Endodermal cell (in vitro differentiated cells): ENCODE data around the gene KIF16B. TPM values are rescaled to one million over a fixed set of nuclear protein-coding genes. Genes with fewer than 3 reads are reported as not detected.

ENCODE experiments used
- DNase-seq: peaks from one replicate; pipeline ENCODE4 v3.0.0-alpha.2; 2017
- H3K27ac ChIP-seq: 2 replicates; pipeline ENCODE4 v1.5.1; 2013; ENCODE audit warnings: mild to moderate bottlenecking, low read depth, low read length, moderate library complexity
- H3K27me3 ChIP-seq: 2 replicates; pipeline ENCODE4 v1.6.1; 2013; ENCODE audit warnings: mild to moderate bottlenecking, low read length, moderate library complexity; ENCODE audit not compliant: insufficient read depth, control insufficient read depth, poor library complexity, severe bottlenecking
- H3K36me3 ChIP-seq: 2 replicates; pipeline ENCODE4 v1.7.0; 2013; ENCODE audit warnings: mild to moderate bottlenecking, low read length, moderate library complexity; ENCODE audit not compliant: control insufficient read depth, insufficient read depth
- H3K4me1 ChIP-seq: one replicate; pipeline ENCODE4 v1.7.0; 2013; ENCODE audit warnings: low read length; ENCODE audit not compliant: control insufficient read depth, insufficient read depth
- H3K4me3 ChIP-seq: 2 replicates; pipeline ENCODE4 v1.5.1; 2013; ENCODE audit warnings: mild to moderate bottlenecking, low read length, moderate library complexity
- H3K9ac ChIP-seq: 2 replicates; pipeline ENCODE4 v1.6.1; 2013; ENCODE audit warnings: mild to moderate bottlenecking, low read length, moderate library complexity; ENCODE audit not compliant: poor library complexity, severe bottlenecking; ENCODE audit errors: extremely low read depth
- H3K9me3 ChIP-seq: 2 replicates; pipeline ENCODE4 v1.6.1; 2013; ENCODE audit warnings: mild to moderate bottlenecking, low read length, moderate library complexity; ENCODE audit not compliant: control insufficient read depth
- H3K27ac Mint-ChIP-seq: 2 replicates; pipeline ENCODE4 v1.8.0; 2020; ENCODE audit warnings: mixed read lengths
- H3K27me3 Mint-ChIP-seq: 2 replicates; pipeline ENCODE4 v1.8.0; 2021; ENCODE audit warnings: mild to moderate bottlenecking, mixed read lengths; ENCODE audit not compliant: insufficient read depth
- H3K36me3 Mint-ChIP-seq: 2 replicates; pipeline ENCODE4 v1.8.0; 2020; ENCODE audit warnings: low read depth, mixed read lengths
- H3K4me1 Mint-ChIP-seq: 2 replicates; pipeline ENCODE4 v1.8.0; 2020; ENCODE audit warnings: mixed read lengths
- H3K4me3 Mint-ChIP-seq: 2 replicates; pipeline ENCODE4 v1.8.0; 2020; ENCODE audit warnings: mild to moderate bottlenecking, moderate library complexity, mixed read lengths
- H3K9me3 Mint-ChIP-seq: 2 replicates; pipeline ENCODE4 v1.8.0; 2020; ENCODE audit warnings: mild to moderate bottlenecking, mixed read lengths
- CTCF ChIP-seq: fragments of 200-600 bp; sonication (generic); conservative IDR thresholded peaks from 2 replicates; pipeline ENCODE4 v1.5.0; 2021; ENCODE audit warnings: antibody characterized with exemption, mild to moderate bottlenecking
- WGBS, 2 experiments: methylation state at CpG; one replicate each; pipeline versions ENCODE4 v1.1.5 to v1.1.7; 2013; ENCODE audit warnings: missing lambda C conversion rate in 2 of 2, mixed read lengths in 1 of 2; ENCODE audit not compliant: insufficient coverage in 1 of 2, insufficient read length in 1 of 2; 5-methylcytosine and 5-hydroxymethylcytosine counted together
- total RNA-seq, 2 donors: library from RNA; stranded (reverse); fragmentation: NEBNext Ultra II Directional in 1 of 2; extraction: Animal tissue kit (Norgen Biotek cat#: 25700) in 1 of 2; gene quantifications; 2 replicates in 1 of 2; 3 replicates in 1 of 2; pipeline ENCODE4 v1.2.1, GENCODE V29; 2021

The KIF16B gene
- total RNA-seq, 2 donors from 2014 or later, result 17.3 to 18.8 TPM

- TF ChIP-seq CTCF, result no peak
- Mint-ChIP-seq H3K27me3 (no peaks in the 10 kb centered on the region), H3K9me3 (no peaks in the 10 kb centered on the region), H3K36me3 (peaks cover 36% of the 10 kb centered on the region), H3K4me3 (no peak overlapping the region), H3K27ac (no peak overlapping the region), H3K4me1 (no peaks in the 10 kb centered on the region)
- Histone ChIP-seq H3K9me3 (no peaks in the 10 kb centered on the region), H3K36me3 (peaks cover 6% of the 10 kb centered on the region), H3K4me3 (no peak overlapping the region), H3K4me1 (no peaks in the 10 kb centered on the region), H3K9ac (no peak overlapping the region), H3K27me3 (no peaks in the 10 kb centered on the region), H3K27ac (no peak overlapping the region)
- no peak for DNase-seq
Measured at GRCh38 chr20:16399801-16400200, 173.4 kb downstream of the KIF16B start.

GRCh38 chr20:16397086-16397485 lies 176.2 kb downstream of the KIF16B start:
- 89 to 98% methylated on average over 4 of the region's 4 CpGs for WGBS, 2 experiments
- Mint-ChIP-seq H3K4me3 (no peak overlapping the region), H3K4me1 (no peaks in the 10 kb centered on the region), H3K27ac (no peak overlapping the region), H3K36me3 (peaks cover 26% of the 10 kb centered on the region), H3K9me3 (no peaks in the 10 kb centered on the region), H3K27me3 (no peaks in the 10 kb centered on the region)
- Histone ChIP-seq H3K4me1 (no peaks in the 10 kb centered on the region), H3K9ac (no peak overlapping the region), H3K27ac (no peak overlapping the region), H3K4me3 (no peak overlapping the region), H3K27me3 (no peaks in the 10 kb centered on the region), H3K36me3 (no peaks in the 10 kb centered on the region), H3K9me3 (no peaks in the 10 kb centered on the region)
- no peak for TF ChIP-seq CTCF
- DNase-seq, result no peak

- no peak overlapping the region for H3K27ac Mint-ChIP-seq
- WGBS, 2 experiments, result 89 to 100% methylated on average over 1 of the region's 1 CpG
- Histone ChIP-seq H3K4me3 (no peak overlapping the region), H3K27ac (no peak overlapping the region), H3K9ac (no peak overlapping the region), H3K4me1 (no peaks in the 10 kb centered on the region), H3K36me3 (no peaks in the 10 kb centered on the region), H3K27me3 (no peaks in the 10 kb centered on the region), H3K9me3 (no peaks in the 10 kb centered on the region)
- H3K4me3 Mint-ChIP-seq, result no peak overlapping the region
- no peaks in the 10 kb centered on the region for H3K9me3 Mint-ChIP-seq
- no peaks in the 10 kb centered on the region for H3K4me1 Mint-ChIP-seq
- TF ChIP-seq CTCF, result no peak
- DNase-seq, result no peak
- H3K36me3 Mint-ChIP-seq, result peaks cover 24% of the 10 kb centered on the region
- no peaks in the 10 kb centered on the region for H3K27me3 Mint-ChIP-seq
Measured at GRCh38 chr20:16395366-16395765, 177.9 kb downstream of the KIF16B start.
